ENCODE data around the gene ANK2. TPM values are rescaled to one million over a fixed set of nuclear protein-coding genes. Genes with fewer than 3 reads are reported as not detected.

The ANK2 gene
- total RNA-seq, 2 experiments from 2014 or later, result 0.36 TPM; not detected in 1

DNA sequence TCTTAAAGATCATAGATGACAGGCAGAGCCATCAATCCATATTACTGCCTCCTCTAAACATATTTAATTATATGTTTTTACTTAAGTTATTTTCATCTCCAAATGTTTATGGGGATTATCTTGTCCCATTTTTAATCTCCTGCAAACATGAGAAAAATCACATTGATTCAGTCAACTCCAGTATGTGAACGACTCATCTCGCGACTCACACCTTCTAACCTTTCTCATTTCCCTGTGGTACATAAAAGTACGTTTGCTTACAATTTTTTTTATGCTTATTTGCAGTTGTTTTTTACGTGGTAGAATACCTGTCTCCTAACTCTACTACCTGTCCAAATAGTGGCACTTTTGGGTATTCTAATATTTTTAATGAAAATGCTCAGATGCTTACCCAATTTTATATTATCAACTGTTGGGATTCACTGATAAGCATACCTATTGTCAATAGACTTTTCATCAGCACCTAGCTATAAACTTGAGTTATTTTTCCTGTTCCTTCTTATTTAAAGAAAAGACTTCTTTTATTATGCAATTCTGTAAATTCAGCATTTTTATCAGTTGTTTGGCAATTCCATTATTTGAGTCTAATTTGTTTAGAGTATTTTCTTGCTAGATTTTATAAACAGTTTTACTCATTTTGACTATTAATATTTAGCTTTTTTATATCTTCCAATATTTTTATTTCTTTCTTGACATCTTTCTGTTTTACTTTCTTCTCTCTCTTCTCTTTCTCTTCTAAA, 276.6 kb downstream of the ANK2 start:
- TF ChIP-seq, protein P1, sequence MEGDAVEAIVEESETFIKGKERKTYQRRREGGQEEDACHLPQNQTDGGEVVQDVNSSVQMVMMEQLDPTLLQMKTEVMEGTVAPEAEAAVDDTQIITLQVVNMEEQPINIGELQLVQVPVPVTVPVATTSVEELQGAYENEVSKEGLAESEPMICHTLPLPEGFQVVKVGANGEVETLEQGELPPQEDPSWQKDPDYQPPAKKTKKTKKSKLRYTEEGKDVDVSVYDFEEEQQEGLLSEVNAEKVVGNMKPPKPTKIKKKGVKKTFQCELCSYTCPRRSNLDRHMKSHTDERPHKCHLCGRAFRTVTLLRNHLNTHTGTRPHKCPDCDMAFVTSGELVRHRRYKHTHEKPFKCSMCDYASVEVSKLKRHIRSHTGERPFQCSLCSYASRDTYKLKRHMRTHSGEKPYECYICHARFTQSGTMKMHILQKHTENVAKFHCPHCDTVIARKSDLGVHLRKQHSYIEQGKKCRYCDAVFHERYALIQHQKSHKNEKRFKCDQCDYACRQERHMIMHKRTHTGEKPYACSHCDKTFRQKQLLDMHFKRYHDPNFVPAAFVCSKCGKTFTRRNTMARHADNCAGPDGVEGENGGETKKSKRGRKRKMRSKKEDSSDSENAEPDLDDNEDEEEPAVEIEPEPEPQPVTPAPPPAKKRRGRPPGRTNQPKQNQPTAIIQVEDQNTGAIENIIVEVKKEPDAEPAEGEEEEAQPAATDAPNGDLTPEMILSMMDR (IDR thresholded peaks at IDR 0.05), result no peak
- Mint-ChIP-seq H3K4me1 (ENCODE audit: low read depth) (no peaks in the 10 kb centered on the region), H3K27me3 (peaks cover 3% of the 10 kb centered on the region), H3K27ac (no peak overlapping the region), H3K4me3 (no peak overlapping the region), H3K36me3 (ENCODE audit: low read depth) (no peaks in the 10 kb centered on the region), H3K9me3 (no peaks in the 10 kb centered on the region)
- DNase-seq (no peak), ATAC-seq (ENCODE audit: poor library complexity) (no peak)
- Histone ChIP-seq H3K27ac (ENCODE audit: low read depth in 1 of 2, low read length in 2 of 2) (no peak overlapping the region), H3K9me3 (ENCODE audit: control insufficient read depth in 1 of 2, insufficient read depth in 1 of 2, low read length in 2 of 2) (no peaks in the 10 kb centered on the region), H3K27me3 (ENCODE audit: control insufficient read depth in 1 of 2, insufficient read depth in 2 of 2, low read length in 2 of 2) (no peaks in the 10 kb centered on the region), H3K4me3 (ENCODE audit: low read length) (no peak overlapping the region), H3K4me1 (ENCODE audit: insufficient read depth, low read length) (no peaks in the 10 kb centered on the region), H3K36me3 (ENCODE audit: insufficient read depth, low read length) (no peaks in the 10 kb centered on the region)
- intact Hi-C loops (cut with DNase I, micrococcal nuclease), result no loop called here
- ChIA-PET POLR2A (no interaction called here), CTCF (interaction anchor here (0.8 kb wide), 1 partner anchor 46 kb away, joined by 3 read pairs; no protein-coding TSS in a partner anchor)

GRCh38 chr4:113327494-113327893, 278.0 kb downstream of the ANK2 start:
- H3K4me1 ChIP-seq (ENCODE audit: insufficient read depth, low read length), result no peaks in the 10 kb centered on the region
- H3K27ac ChIP-seq (ENCODE audit: low read depth in 1 of 2, low read length in 2 of 2), result no peak overlapping the region
- H3K4me3 Mint-ChIP-seq, result no peak overlapping the region
- TF ChIP-seq, protein P1 (IDR thresholded peaks at IDR 0.05), result no peak
- H3K4me3 ChIP-seq (ENCODE audit: low read length), result no peak overlapping the region
- intact Hi-C loops (cut with DNase I, micrococcal nuclease), result no loop called here
- no peaks in the 10 kb centered on the region for H3K9me3 ChIP-seq (ENCODE audit: control insufficient read depth in 1 of 2, insufficient read depth in 1 of 2, low read length in 2 of 2)
- H3K36me3 ChIP-seq (ENCODE audit: insufficient read depth, low read length), result no peaks in the 10 kb centered on the region
- H3K9me3 Mint-ChIP-seq, result no peaks in the 10 kb centered on the region
- ATAC-seq (ENCODE audit: poor library complexity) (no peak), DNase-seq (no peak)
- no peaks in the 10 kb centered on the region for H3K36me3 Mint-ChIP-seq (ENCODE audit: low read depth)
- CTCF ChIA-PET, result no interaction called here
- peaks cover 3% of the 10 kb centered on the region for H3K27me3 Mint-ChIP-seq
- no peaks in the 10 kb centered on the region for H3K4me1 Mint-ChIP-seq (ENCODE audit: low read depth)
- H3K27ac Mint-ChIP-seq, result no peak overlapping the region
- POLR2A ChIA-PET, result no interaction called here
- H3K27me3 ChIP-seq (ENCODE audit: control insufficient read depth in 1 of 2, insufficient read depth in 2 of 2, low read length in 2 of 2), result no peaks in the 10 kb centered on the region

DNA sequence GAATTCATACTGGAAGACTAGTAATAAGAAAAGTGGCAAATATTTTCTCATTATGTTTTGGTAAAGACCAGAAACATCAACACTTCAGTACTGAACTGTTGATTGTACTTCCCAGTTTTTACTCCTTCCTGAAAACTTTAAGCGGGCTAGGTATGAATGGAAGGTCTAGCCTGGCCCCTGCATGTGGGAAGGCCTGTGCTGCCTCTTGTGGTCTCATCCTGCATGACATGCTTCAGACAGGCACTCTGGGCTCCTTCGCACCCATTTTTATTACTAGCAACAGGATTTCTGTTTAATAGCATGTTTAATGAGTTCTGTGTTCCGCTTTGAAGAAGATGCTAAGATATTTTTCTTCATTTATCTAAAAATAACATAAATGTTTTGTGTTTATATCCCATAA, 279.1 kb downstream of the ANK2 start:
- H3K27ac Mint-ChIP-seq, result no peak overlapping the region
- H3K9me3 Mint-ChIP-seq, result no peaks in the 10 kb centered on the region
- Histone ChIP-seq H3K27me3 (ENCODE audit: control insufficient read depth in 1 of 2, insufficient read depth in 2 of 2, low read length in 2 of 2) (no peaks in the 10 kb centered on the region), H3K4me3 (ENCODE audit: low read length) (no peak overlapping the region), H3K36me3 (ENCODE audit: insufficient read depth, low read length) (no peaks in the 10 kb centered on the region), H3K9me3 (ENCODE audit: control insufficient read depth in 1 of 2, insufficient read depth in 1 of 2, low read length in 2 of 2) (no peaks in the 10 kb centered on the region), H3K4me1 (ENCODE audit: insufficient read depth, low read length) (no peaks in the 10 kb centered on the region), H3K27ac (ENCODE audit: low read depth in 1 of 2, low read length in 2 of 2) (no peak overlapping the region)
- ChIA-PET CTCF (no interaction called here), POLR2A (no interaction called here)
- DNase-seq (no peak), ATAC-seq (ENCODE audit: poor library complexity) (no peak)
- TF ChIP-seq, protein P1 (IDR thresholded peaks at IDR 0.05), result no peak
- no peak overlapping the region for H3K4me3 Mint-ChIP-seq
- no peaks in the 10 kb centered on the region for H3K4me1 Mint-ChIP-seq (ENCODE audit: low read depth)
- H3K27me3 Mint-ChIP-seq, result peaks cover 3% of the 10 kb centered on the region
- H3K36me3 Mint-ChIP-seq (ENCODE audit: low read depth), result no peaks in the 10 kb centered on the region
- intact Hi-C loops (cut with DNase I, micrococcal nuclease), result no loop called here

Measured in CD4-positive, alpha-beta T cell (primary cell).